ENCODE measurements around the gene LGALS13.
A peak's percentile ranks its signal among the peaks of the same experiment; 100 is the strongest.

LGALS13 gene

GRCh38 chr19:39602224-39602623 lies at the start of gene LGALS13:
TSS of gene LGALS13 (plus strand) at chr19:39602524. CDS start at chr19:39602569, 45 bp downstream.
- no peak for DNase-seq (ENCODE audit: low read depth in 4 of 4, low spot score in 1 of 4)

GRCh38 chr19:39553082-39553652 lies 49.2 kb upstream of the LGALS13 start:
- DNase-seq (ENCODE audit: low read depth in 4 of 4, low spot score in 1 of 4): no peak

- DNase-seq (ENCODE audit: low read depth in 4 of 4, low spot score in 1 of 4): no peak
Observed at GRCh38 chr19:39554701-39555311, 47.5 kb upstream of the LGALS13 start.

GRCh38 chr19:39555883-39556282 lies 46.4 kb upstream of the LGALS13 start:
- DNase-seq (ENCODE audit: low read depth in 4 of 4, low spot score in 1 of 4): no peak

- no peak for DNase-seq (ENCODE audit: low read depth in 4 of 4, low spot score in 1 of 4)
Observed at GRCh38 chr19:39557811-39558623, 44.3 kb upstream of the LGALS13 start.

- DNase-seq (ENCODE audit: low read depth in 4 of 4, low spot score in 1 of 4): no peak
Observed at GRCh38 chr19:39558624-39559117, 43.7 kb upstream of the LGALS13 start.

GRCh38 chr19:39563408-39563807 lies 38.9 kb upstream of the LGALS13 start:
- no peak for DNase-seq (ENCODE audit: low read depth in 4 of 4, low spot score in 1 of 4)

GRCh38 chr19:39566064-39566463 lies 36.3 kb upstream of the LGALS13 start:
- no peak for DNase-seq (ENCODE audit: low read depth in 4 of 4, low spot score in 1 of 4)

GRCh38 chr19:39568604-39569003 lies 33.7 kb upstream of the LGALS13 start:
- no peak for DNase-seq (ENCODE audit: low read depth in 4 of 4, low spot score in 1 of 4)

- peak in 1 of 4 experiments; percentile 25 for DNase-seq (ENCODE audit: low read depth in 4 of 4, low spot score in 1 of 4)
Observed at GRCh38 chr19:39582442-39582841, 19.9 kb upstream of the LGALS13 start.

- DNase-seq (ENCODE audit: low read depth in 4 of 4, low spot score in 1 of 4): peak in 1 of 4 experiments; percentile 7
Observed at GRCh38 chr19:39582891-39583625, 19.3 kb upstream of the LGALS13 start.

- no peak for DNase-seq (ENCODE audit: low read depth in 4 of 4, low spot score in 1 of 4)
Observed at GRCh38 chr19:39587496-39587895, 14.8 kb upstream of the LGALS13 start.

GRCh38 chr19:39588066-39588465 lies 14.3 kb upstream of the LGALS13 start:
- no peak for DNase-seq (ENCODE audit: low read depth in 4 of 4, low spot score in 1 of 4)

- DNase-seq (ENCODE audit: low read depth in 4 of 4, low spot score in 1 of 4): no peak
Observed at GRCh38 chr19:39590265-39590664, 12.1 kb upstream of the LGALS13 start.

GRCh38 chr19:39592381-39592780 lies 9.9 kb upstream of the LGALS13 start:
- no peak for DNase-seq (ENCODE audit: low read depth in 4 of 4, low spot score in 1 of 4)

- no peak for DNase-seq (ENCODE audit: low read depth in 4 of 4, low spot score in 1 of 4)
Observed at GRCh38 chr19:39595950-39596349, 6.4 kb upstream of the LGALS13 start.

- DNase-seq (ENCODE audit: low read depth in 4 of 4, low spot score in 1 of 4): no peak
Observed at GRCh38 chr19:39596911-39597310, 5.4 kb upstream of the LGALS13 start.

GRCh38 chr19:39599116-39599515 lies 3.2 kb upstream of the LGALS13 start:
- DNase-seq (ENCODE audit: low read depth in 4 of 4, low spot score in 1 of 4): peak in 1 of 4 experiments; percentile 4

- no peak for DNase-seq (ENCODE audit: low read depth in 4 of 4, low spot score in 1 of 4)
Observed at GRCh38 chr19:39603825-39604224, 1.5 kb downstream of the LGALS13 start.

GRCh38 chr19:39607021-39607420 lies 4.7 kb downstream of the LGALS13 start:
- no peak for DNase-seq (ENCODE audit: low read depth in 4 of 4, low spot score in 1 of 4)

- DNase-seq (ENCODE audit: low read depth in 4 of 4, low spot score in 1 of 4): no peak
Observed at GRCh38 chr19:39607561-39607960, 5.2 kb downstream of the LGALS13 start.
